IPS DF 6.9 (cell line): ENCODE measurements around the gene ADARB2.

Source experiments
- DNase-seq: peaks from one replicate; pipeline ENCODE4 v3.0.0-alpha.2; 2013; ENCODE audit warnings: low read depth, low spot score
- H3K27ac ChIP-seq: one replicate; pipeline ENCODE4 v1.5.1; 2013; ENCODE audit warnings: low read length, control low read depth
- H3K27me3 ChIP-seq: 2 replicates; pipeline ENCODE4 v1.6.1; 2013; ENCODE audit warnings: mild to moderate bottlenecking, low read length; ENCODE audit not compliant: control insufficient read depth, insufficient read depth
- H3K36me3 ChIP-seq: 2 replicates; pipeline ENCODE4 v1.6.1; 2013; ENCODE audit warnings: low read length; ENCODE audit not compliant: control insufficient read depth, insufficient read depth
- H3K4me1 ChIP-seq: 2 replicates; pipeline ENCODE4 v1.6.1; 2013; ENCODE audit warnings: low read length; ENCODE audit not compliant: control insufficient read depth, insufficient read depth
- H3K4me3 ChIP-seq: 2 replicates; pipeline ENCODE4 v1.5.1; 2013; ENCODE audit warnings: mild to moderate bottlenecking, low read length
- H3K9me3 ChIP-seq: 2 replicates; pipeline ENCODE4 v1.6.1; 2013; ENCODE audit warnings: low read length, inconsistent platforms; ENCODE audit not compliant: control insufficient read depth, insufficient read depth
- WGBS: extraction: QIAGEN DNeasy Blood & Tissue Kit; methylation state at CpG from one replicate; pipeline ENCODE4 v1.1.7; 2013; ENCODE audit warnings: mixed read lengths, missing lambda C conversion rate; ENCODE audit not compliant: insufficient read length, insufficient coverage; 5-methylcytosine and 5-hydroxymethylcytosine counted together

ADARB2 gene

GRCh38 chr10:1573334-1573969 lies 163.9 kb downstream of the ADARB2 start:
- no peak overlapping the region for H3K27ac ChIP-seq
- no peaks in the 10 kb centered on the region; the same call in 1 of the 2 replicates for H3K4me1 ChIP-seq
- DNase-seq: no peak
- WGBS: no CpG with 5 or more reads among the region's 14 CpGs
- no peak overlapping the region for H3K4me3 ChIP-seq
- H3K9me3 ChIP-seq: no peaks in the 10 kb centered on the region
- no peaks in the 10 kb centered on the region for H3K36me3 ChIP-seq
- H3K27me3 ChIP-seq: no peaks in the 10 kb centered on the region

GRCh38 chr10:1572519-1573333 lies 164.6 kb downstream of the ADARB2 start:
- Histone ChIP-seq H3K9me3 (no peaks in the 10 kb centered on the region), H3K36me3 (no peaks in the 10 kb centered on the region), H3K27me3 (no peaks in the 10 kb centered on the region), H3K27ac (no peak overlapping the region), H3K4me1 (no peaks in the 10 kb centered on the region; the same call in 1 of the 2 replicates), H3K4me3 (no peak overlapping the region)
- DNase-seq: no peak
- WGBS: no CpG with 5 or more reads among the region's 10 CpGs

DNA sequence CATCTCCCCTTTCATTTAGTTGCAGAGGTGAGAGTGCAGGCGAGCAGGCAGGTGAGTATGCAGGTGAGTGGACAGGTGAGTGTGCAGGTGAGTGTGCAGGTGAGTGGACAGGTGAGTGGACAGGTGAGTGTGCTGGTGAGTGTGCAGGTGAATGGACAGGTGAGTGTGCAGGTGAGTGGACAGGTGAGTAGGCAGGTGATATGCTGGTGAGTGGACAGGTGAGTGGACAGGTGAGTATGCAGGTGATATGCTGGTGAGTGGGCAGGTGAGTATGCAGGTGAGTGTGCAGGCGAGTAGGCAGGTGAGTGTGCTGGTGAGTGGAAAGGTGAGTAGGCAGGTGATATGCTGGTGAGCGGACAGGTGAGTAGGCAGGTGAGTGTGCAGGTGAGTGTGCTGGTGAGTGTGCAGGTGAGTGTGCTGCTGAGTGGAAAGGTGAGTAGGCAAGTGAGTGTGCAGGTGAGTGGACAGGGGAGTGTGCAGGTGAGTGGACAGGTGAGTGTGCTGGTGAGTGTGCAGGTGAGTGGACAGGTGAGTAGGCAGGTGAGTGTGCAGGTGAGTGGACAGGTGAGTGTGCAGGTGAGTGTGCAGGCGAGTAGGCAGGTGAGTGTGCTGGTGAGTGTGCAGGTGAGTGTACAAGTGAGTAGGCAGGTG lies 165.6 kb downstream of the ADARB2 start:
- H3K4me1 ChIP-seq: no peaks in the 10 kb centered on the region; the same call in 1 of the 2 replicates
- no peaks in the 10 kb centered on the region for H3K36me3 ChIP-seq
- no peaks in the 10 kb centered on the region for H3K27me3 ChIP-seq
- no peak overlapping the region for H3K27ac ChIP-seq
- H3K9me3 ChIP-seq: no peaks in the 10 kb centered on the region
- DNase-seq: no peak
- no peak overlapping the region for H3K4me3 ChIP-seq
- no CpG with 5 or more reads among the region's 4 CpGs for WGBS

DNA sequence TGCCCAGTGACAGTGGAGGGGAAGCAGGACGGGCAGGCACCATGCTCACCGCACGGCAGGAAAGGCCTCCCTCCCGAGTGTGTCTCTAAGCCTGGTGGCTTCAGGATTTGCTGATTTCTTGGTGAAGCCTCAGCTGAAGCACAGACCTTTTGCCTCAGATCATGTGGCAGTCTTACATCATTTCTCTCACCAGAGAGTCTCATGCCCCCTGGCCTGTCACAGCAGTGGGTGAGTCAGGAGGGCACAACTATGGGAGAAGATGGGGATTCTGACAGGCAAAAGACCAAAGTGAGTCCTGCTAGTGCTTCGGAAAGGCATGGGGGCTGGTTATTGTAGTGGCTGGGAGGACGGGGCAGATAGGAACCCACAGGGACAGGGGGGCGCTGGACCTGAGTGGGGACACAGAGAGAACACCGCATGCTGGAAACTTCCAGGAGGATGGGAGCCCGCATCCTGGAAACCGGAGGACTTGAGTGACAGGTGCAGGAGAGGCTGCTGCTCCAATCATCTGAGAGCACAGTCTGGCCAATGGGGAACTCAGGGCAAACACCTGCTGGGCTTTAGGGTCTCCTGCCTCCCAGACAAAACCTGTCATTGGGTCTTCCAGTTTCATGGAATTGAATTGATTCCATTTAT lies 166.8 kb downstream of the ADARB2 start:
- no peak for DNase-seq
- Histone ChIP-seq H3K4me3 (no peak overlapping the region), H3K36me3 (no peaks in the 10 kb centered on the region), H3K9me3 (no peaks in the 10 kb centered on the region), H3K27me3 (no peaks in the 10 kb centered on the region), H3K27ac (no peak overlapping the region), H3K4me1 (no peaks in the 10 kb centered on the region; the same call in 1 of the 2 replicates)
- WGBS: no CpG with 5 or more reads among the region's 10 CpGs

DNA sequence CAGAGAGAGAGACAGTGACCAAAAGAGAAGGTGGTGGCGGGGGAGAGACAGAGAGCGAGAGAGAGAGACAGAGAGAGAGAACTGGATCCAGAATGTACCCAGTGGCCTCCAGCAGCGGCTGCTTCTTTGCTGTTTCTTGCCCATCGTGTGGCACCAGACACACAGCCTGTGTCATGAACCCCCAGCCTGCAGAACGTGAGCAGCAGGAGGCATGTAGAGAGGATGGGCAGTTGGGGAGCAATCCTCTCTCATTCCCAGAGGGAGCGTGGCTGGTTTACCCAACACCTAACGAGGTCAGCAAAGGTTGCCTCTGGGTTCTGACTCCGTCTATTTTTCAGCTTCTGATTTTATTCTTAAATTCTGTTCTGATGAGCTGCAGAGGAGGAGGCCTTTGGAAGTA lies 168.1 kb downstream of the ADARB2 start:
- no peak for DNase-seq
- Histone ChIP-seq H3K36me3 (no peaks in the 10 kb centered on the region), H3K27ac (no peak overlapping the region), H3K9me3 (no peaks in the 10 kb centered on the region), H3K4me3 (no peak overlapping the region), H3K4me1 (no peaks in the 10 kb centered on the region; the same call in 1 of the 2 replicates), H3K27me3 (no peaks in the 10 kb centered on the region)
- no CpG with 5 or more reads among the region's 8 CpGs for WGBS

- Histone ChIP-seq H3K27ac (no peak overlapping the region), H3K9me3 (no peaks in the 10 kb centered on the region), H3K27me3 (no peaks in the 10 kb centered on the region), H3K36me3 (no peaks in the 10 kb centered on the region), H3K4me1 (no peaks in the 10 kb centered on the region; the same call in 1 of the 2 replicates), H3K4me3 (no peak overlapping the region)
- WGBS: no CpG with 5 or more reads among the region's 29 CpGs
- DNase-seq: no peak
These were observed 169.4 kb downstream of the ADARB2 start for GRCh38 chr10:1567742-1568495.

DNA sequence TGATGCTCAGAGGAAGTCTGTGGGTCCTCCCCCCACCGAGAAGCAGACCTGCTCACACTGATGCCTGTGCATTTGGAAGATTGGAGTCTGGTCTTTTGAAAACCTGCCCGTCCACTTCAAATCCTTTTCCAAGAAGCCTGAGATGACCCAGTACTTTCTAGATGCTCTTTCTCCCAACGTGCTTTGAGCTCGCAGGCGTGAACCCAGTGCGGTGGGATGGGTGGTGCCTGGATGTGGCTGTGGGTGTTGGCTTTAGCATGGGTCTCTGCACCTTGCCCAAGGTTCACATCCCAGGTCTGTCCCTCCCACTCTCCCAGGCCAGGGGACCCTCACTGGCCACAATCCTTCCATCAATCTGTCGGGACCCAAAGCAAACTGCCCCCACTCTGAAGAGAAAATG lies 170.2 kb downstream of the ADARB2 start:
- Histone ChIP-seq H3K36me3 (no peaks in the 10 kb centered on the region), H3K27me3 (no peaks in the 10 kb centered on the region), H3K4me1 (no peaks in the 10 kb centered on the region), H3K9me3 (no peaks in the 10 kb centered on the region), H3K27ac (no peak overlapping the region), H3K4me3 (no peak overlapping the region)
- DNase-seq: no peak
- WGBS: no CpG with 5 or more reads among the region's 7 CpGs

GRCh38 chr10:1564791-1565190 lies 172.5 kb downstream of the ADARB2 start:
- Histone ChIP-seq H3K27me3 (no peaks in the 10 kb centered on the region), H3K27ac (no peak overlapping the region), H3K36me3 (no peaks in the 10 kb centered on the region), H3K4me1 (no peaks in the 10 kb centered on the region), H3K4me3 (no peak overlapping the region), H3K9me3 (no peaks in the 10 kb centered on the region)
- no CpG with 5 or more reads among the region's 11 CpGs for WGBS
- no peak for DNase-seq

- Histone ChIP-seq H3K9me3 (no peaks in the 10 kb centered on the region), H3K4me1 (no peaks in the 10 kb centered on the region), H3K36me3 (no peaks in the 10 kb centered on the region), H3K27ac (no peak overlapping the region), H3K4me3 (no peak overlapping the region), H3K27me3 (no peaks in the 10 kb centered on the region)
- WGBS: no CpG with 5 or more reads among the region's 13 CpGs
- DNase-seq: no peak
These were observed 174.3 kb downstream of the ADARB2 start for GRCh38 chr10:1563028-1563427.
